ENCODE data around the gene CPVL. TPM values are rescaled to one million over a fixed set of nuclear protein-coding genes. Genes with fewer than 3 reads are reported as not detected.

CPVL gene
- total RNA-seq, 4 donors from 2014 or later, result 25.1 to 58.6 (median 38.6) TPM

DNA sequence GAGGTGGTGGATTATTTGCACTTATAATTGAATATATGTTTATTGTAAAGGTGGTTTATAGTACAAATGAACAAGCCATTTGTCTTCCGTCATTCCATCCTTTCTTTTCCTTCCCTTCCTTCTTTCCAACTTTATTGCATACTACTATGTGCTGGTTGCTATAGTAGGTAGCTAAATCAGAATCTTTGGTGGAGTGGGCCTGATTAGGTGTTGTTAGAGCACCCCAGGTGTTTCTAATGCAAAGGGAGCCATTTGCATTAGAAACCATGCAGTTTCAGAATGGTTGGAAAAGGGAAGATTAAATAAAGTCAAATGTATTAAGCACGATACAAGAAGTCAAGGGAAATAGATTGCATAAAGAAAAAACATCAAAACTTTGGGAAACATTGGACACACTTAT lies 99.4 kb downstream of the CPVL start:
- no peak for ATAC-seq (ENCODE audit: low FRiP score)
- no peak for DNase-seq (ENCODE audit: low spot score)
- TF ChIP-seq, protein P1, sequence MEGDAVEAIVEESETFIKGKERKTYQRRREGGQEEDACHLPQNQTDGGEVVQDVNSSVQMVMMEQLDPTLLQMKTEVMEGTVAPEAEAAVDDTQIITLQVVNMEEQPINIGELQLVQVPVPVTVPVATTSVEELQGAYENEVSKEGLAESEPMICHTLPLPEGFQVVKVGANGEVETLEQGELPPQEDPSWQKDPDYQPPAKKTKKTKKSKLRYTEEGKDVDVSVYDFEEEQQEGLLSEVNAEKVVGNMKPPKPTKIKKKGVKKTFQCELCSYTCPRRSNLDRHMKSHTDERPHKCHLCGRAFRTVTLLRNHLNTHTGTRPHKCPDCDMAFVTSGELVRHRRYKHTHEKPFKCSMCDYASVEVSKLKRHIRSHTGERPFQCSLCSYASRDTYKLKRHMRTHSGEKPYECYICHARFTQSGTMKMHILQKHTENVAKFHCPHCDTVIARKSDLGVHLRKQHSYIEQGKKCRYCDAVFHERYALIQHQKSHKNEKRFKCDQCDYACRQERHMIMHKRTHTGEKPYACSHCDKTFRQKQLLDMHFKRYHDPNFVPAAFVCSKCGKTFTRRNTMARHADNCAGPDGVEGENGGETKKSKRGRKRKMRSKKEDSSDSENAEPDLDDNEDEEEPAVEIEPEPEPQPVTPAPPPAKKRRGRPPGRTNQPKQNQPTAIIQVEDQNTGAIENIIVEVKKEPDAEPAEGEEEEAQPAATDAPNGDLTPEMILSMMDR (IDR thresholded peaks at IDR 0.05), result no peak

DNA sequence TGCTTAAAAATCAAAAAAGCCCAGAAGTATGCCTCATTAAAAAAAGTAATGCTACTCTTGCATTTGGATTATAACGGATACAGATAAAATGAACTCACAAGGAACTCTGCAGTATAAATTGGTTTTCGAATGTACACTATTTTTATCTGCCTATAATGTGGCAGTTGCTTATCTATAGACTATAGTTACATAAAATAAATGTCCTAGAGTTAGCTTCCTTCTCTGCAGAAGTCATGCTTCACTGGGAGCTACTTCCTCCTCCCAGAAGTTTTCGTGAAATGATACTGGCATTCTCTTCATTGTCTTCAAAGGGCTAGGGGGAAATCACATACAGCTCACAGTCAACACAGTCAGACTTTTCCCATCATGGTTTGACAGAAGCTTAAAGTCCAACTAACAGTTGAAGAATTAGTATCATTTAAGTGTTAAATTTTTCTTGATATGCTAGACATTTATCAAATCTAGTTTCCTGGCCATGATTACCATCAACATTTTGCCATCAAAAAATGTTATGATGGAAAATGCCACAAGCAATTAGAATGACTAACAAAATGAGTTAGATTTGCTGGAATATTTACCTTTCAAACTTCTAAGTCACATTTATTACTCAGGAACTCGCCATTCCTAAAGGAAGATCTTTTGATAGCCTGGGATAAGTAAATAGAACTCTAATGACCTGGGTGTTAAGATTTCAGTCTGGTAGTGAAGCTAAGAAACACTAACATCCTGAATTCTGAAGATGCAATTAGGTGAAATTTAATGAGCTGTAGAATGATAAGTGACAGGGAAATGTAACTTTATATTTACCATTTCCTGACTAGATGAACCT lies 100.9 kb downstream of the CPVL start:
- TF ChIP-seq, protein P1 (IDR thresholded peaks at IDR 0.05), result no peak
- DNase-seq (ENCODE audit: low spot score) (no peak), ATAC-seq (ENCODE audit: low FRiP score) (no peak)

DNA sequence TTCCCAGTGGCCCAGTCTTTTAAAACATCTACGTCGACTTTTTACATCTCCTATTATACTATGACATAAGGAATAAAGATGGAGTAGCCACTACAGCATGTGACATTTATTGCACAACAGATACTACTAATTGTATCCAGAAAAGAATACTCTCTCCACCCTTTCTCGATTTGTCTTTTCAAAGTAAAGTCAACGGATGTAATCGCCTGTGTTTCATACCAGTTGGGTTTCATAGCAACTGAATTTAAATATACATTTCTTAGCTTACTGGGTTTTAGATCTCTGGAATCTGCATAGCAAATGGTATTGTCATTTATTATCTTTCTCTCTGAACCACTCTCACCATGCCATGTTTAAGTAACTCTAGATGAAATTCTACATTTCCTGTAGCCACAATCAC lies 101.8 kb downstream of the CPVL start:
- no peak for DNase-seq (ENCODE audit: low spot score)
- TF ChIP-seq, protein P1 (IDR thresholded peaks at IDR 0.05), result no peak
- ATAC-seq (ENCODE audit: low FRiP score), result no peak

DNA sequence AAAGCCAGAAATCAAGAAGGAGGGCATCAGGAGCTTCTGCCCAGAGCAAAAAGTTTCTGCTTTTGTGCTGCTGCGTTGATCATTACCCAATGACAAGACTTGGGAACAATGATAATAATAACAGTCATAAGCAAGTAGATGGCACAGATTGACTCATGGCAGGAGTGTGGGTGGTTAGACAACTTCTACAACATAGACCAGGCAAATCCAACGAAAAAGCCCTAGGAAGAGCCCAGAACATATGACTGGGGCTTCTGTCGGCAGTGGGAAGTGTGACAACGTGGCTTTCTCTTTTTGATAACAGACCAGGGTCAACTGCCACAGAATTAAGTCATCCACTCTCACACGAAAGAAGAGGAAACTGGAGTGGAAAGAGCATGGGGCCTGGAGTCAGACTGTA lies 102.8 kb downstream of the CPVL start:
- DNase-seq (ENCODE audit: low spot score), result no peak
- TF ChIP-seq, protein P1 (IDR thresholded peaks at IDR 0.05), result no peak

DNA sequence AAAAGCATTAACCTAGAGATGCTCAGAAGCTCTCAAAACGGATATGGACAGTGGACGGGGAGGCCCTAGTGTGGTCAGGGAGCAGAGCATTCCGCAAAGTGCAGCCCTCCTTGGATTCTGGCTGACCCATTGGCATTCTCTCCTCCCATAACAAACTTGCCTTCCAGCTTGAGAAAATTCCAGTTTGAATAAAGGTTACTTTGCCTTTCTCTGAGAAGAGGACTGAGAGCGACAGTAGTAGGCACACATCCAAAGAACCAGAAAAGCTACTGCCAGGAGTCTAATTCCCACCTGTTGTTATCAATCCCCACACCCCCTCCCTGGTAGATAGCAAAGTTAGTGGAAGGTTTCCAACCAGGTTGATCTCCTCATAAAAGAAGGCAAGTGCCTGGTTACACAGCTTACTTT lies 103.5 kb downstream of the CPVL start:
- DNase-seq (ENCODE audit: low spot score) (no peak), ATAC-seq (ENCODE audit: low FRiP score) (no peak)
- TF ChIP-seq, protein P1 (IDR thresholded peaks at IDR 0.05), result no peak

More for the DNA sequence above, 102.8 kb downstream of the CPVL start:
- ATAC-seq (ENCODE audit: low FRiP score), result no peak

DNA sequence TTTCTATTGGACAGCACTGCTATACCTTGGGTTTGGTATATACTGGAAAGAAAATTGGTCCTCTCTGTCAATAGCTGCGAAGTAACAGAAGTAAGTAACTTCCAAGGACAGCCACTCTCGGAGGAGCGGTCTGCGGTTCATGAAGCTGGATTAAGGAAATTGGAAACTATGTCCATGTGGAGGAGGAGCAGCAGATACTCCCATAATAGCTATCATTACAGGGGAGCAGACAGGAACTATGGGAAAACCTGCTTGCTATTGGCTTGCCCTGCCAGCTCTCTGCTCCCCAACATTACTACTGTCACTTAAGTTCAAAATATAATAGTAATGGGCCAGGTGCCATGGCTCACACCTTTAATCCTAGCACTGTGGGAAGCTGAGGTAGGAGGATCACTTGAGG lies 104.3 kb downstream of the CPVL start:
- DNase-seq (ENCODE audit: low spot score), result no peak
- no peak for ATAC-seq (ENCODE audit: low FRiP score)
- TF ChIP-seq, protein P1 (IDR thresholded peaks at IDR 0.05), result no peak

DNA sequence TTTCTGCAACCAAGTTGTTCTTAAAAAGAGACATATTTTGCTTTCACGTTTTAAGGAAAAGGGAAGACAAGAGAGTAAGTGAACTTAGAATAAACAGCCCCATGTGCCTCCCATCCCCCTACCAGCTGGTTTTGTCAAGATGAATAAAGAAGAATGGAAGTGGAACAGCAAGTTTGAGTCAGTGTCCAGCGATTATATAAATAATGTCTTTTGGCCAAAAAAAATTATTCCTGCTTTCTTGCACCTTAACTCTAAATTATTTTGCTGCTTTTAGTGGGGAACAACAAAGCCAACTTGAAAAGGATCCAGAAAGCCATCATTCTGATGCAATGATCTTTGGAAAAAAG lies 105.8 kb downstream of the CPVL start:
- DNase-seq (ENCODE audit: low spot score), result no peak
- TF ChIP-seq, protein P1 (IDR thresholded peaks at IDR 0.05), result no peak
- ATAC-seq (ENCODE audit: low FRiP score), result no peak
